ENCODE measurements around the gene SYS1.

GRCh38 chr20:45339084-45339483, 23.9 kb upstream of the SYS1 start:
- TF ChIP-seq, protein P1, sequence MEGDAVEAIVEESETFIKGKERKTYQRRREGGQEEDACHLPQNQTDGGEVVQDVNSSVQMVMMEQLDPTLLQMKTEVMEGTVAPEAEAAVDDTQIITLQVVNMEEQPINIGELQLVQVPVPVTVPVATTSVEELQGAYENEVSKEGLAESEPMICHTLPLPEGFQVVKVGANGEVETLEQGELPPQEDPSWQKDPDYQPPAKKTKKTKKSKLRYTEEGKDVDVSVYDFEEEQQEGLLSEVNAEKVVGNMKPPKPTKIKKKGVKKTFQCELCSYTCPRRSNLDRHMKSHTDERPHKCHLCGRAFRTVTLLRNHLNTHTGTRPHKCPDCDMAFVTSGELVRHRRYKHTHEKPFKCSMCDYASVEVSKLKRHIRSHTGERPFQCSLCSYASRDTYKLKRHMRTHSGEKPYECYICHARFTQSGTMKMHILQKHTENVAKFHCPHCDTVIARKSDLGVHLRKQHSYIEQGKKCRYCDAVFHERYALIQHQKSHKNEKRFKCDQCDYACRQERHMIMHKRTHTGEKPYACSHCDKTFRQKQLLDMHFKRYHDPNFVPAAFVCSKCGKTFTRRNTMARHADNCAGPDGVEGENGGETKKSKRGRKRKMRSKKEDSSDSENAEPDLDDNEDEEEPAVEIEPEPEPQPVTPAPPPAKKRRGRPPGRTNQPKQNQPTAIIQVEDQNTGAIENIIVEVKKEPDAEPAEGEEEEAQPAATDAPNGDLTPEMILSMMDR (IDR thresholded peaks at IDR 0.05; ENCODE audit: insufficient read depth, low read length): no peak
- TF ChIP-seq REST (IDR thresholded peaks at IDR 0.05; ENCODE audit: insufficient replicate concordance, low read depth): no peak
- TF ChIP-seq POLR2AphosphoS5 (IDR thresholded peaks at IDR 0.05; ENCODE audit: low read depth): no peak
- TF ChIP-seq GABPA (IDR thresholded peaks at IDR 0.05; ENCODE audit: low read depth): no peak
- TF ChIP-seq SPI1 (IDR thresholded peaks at IDR 0.05; ENCODE audit: borderline replicate concordance, low read depth): no peak
